Spleen (tissue), 11 donors: Measurements from ENCODE around the gene SLC1A4. TPM values are rescaled to one million over a fixed set of nuclear protein-coding genes. Genes with fewer than 3 reads are reported as not detected.

ENCODE experiments used
- DNase-seq: peaks from one replicate; pipeline ENCODE4 v3.0.0-alpha.2; 2020
- H3K27ac ChIP-seq, 8 donors: fragments of 200-600 bp; sonication (generic) in 7 of 8; 1 replicate in 4 of 8; 2 replicates in 4 of 8; pipeline versions ENCODE4 v1.5.0 to v1.8.0; 2016 to 2021; ENCODE audit warnings: inconsistent platforms in 4 of 8, mild to moderate bottlenecking in 4 of 8, moderate library complexity in 1 of 8
- H3K27me3 ChIP-seq, 7 donors: fragments of 200-600 bp; sonication (generic) in 6 of 7; replicated peaks in 1 of 7; 1 replicate in 4 of 7; 2 replicates in 3 of 7; pipeline versions ENCODE4 v1.5.0 to v1.8.0; 2016 to 2021; ENCODE audit warnings: inconsistent platforms in 3 of 7, mild to moderate bottlenecking in 1 of 7
- H3K36me3 ChIP-seq, 6 donors: fragments of 200-600 bp; sonication (generic) in 5 of 6; 1 replicate in 4 of 6; 2 replicates in 2 of 6; pipeline versions ENCODE4 v1.5.0 to v1.8.0; 2016 to 2021; ENCODE audit warnings: inconsistent platforms in 2 of 6
- H3K4me1 ChIP-seq, 6 donors: fragments of 200-600 bp; sonication (generic) in 5 of 6; 1 replicate in 3 of 6; 2 replicates in 3 of 6; pipeline versions ENCODE4 v1.5.0 to v1.8.0; 2016 to 2021; ENCODE audit warnings: inconsistent platforms in 3 of 6
- H3K4me3 ChIP-seq, 8 donors: fragments of 200-600 bp; sonication (generic) in 7 of 8; 1 replicate in 4 of 8; 2 replicates in 4 of 8; pipeline versions ENCODE4 v1.5.0 to v1.8.0; 2016 to 2021; ENCODE audit warnings: inconsistent platforms in 4 of 8, mild to moderate bottlenecking in 4 of 8, moderate library complexity in 2 of 8
- H3K9me3 ChIP-seq, 8 donors: fragments of 200-600 bp; sonication (generic) in 7 of 8; 1 replicate in 4 of 8; 2 replicates in 4 of 8; pipeline versions ENCODE4 v1.5.0 to v1.8.0; 2016 to 2021; ENCODE audit warnings: inconsistent platforms in 4 of 8
- CTCF ChIP-seq, 11 experiments: fragments of 200-600 bp in 7 of 11; fragments of 450-650 bp in 4 of 11; sonication (generic) in 4 of 11; IDR thresholded peaks in 8 of 11; conservative IDR thresholded peaks in 3 of 11; 1 replicate in 7 of 11; 2 replicates in 4 of 11; pipeline versions ENCODE4 v1.4.0 to v1.8.0; 2016 to 2021; ENCODE audit warnings: antibody characterized with exemption in 11 of 11, inconsistent platforms in 4 of 11, mild to moderate bottlenecking in 1 of 11
- POLR2A ChIP-seq, 3 donors: fragments of 450-650 bp; IDR thresholded peaks; one replicate each; pipeline ENCODE4 v1.5.1; 2017; ENCODE audit warnings: antibody characterized with exemption in 3 of 3, mild to moderate bottlenecking in 1 of 3
- POLR2AphosphoS5 ChIP-seq, 3 donors: sonication (generic); formaldehyde crosslinking; IDR thresholded peaks; one replicate each; pipeline ENCODE4 v1.5.1; 2017; ENCODE audit warnings: antibody characterized with exemption in 3 of 3
- WGBS, 5 donors: extraction: QIAGEN DNeasy Blood & Tissue Kit in 3 of 5; methylation state at CpG; one replicate each; pipeline versions ENCODE4 v1.1.5 to v1.1.7; 2013 to 2018; 5-methylcytosine and 5-hydroxymethylcytosine counted together
- intact Hi-C: fragments of 100-400 bp; cut with DNase I; formaldehyde crosslinking; loops from one replicate; pipeline ENCODE4 v1.15.0; 2023; ENCODE audit warnings: low total_unique reads
- polyA plus RNA-seq, 3 donors: library from polyadenylated mRNA; stranded (reverse); fragments of 200-250 nt; gene quantifications; one replicate each; pipeline ENCODE4 v1.2.1, GENCODE V29; 2013
- total RNA-seq, 7 donors: library from RNA; depleted of rRNA in 3 of 7; stranded (reverse); fragments of >200 nt in 3 of 7; fragmentation: NEBNext Ultra II Directional in 4 of 7; extraction: Animal tissue kit (Norgen Biotek cat#: 25700) in 4 of 7; gene quantifications; one replicate each; pipeline versions ENCODE4 v1.1.0 to v1.2.1, GENCODE V29; 2016 to 2021
- donor health status: healthy with polysubstance abuse.
- donor health status: DM: no; HTN: no; CAD: no; lungs with moderate emphysema.
- donor health status: DM: no; HTN: no; CAD: no.
- donor health status: Bipolar disorder and iron deficiency.
- donor health status: healthy.
- donor health status: DM: no; HTN: no; CAD: no.
- donor health status: DM: yes; HTN: yes; CAD: no.

Gene SLC1A4
- total and polyA plus RNA-seq, 10 donors = 2.5 to 32.0 (median 15.7) TPM

- no peaks in the 10 kb centered on the region for H3K27me3 ChIP-seq
- H3K27ac ChIP-seq = peak overlapping the region in 6 of 8 donors; percentile 22 to 74 (median 52)
- TF ChIP-seq POLR2AphosphoS5 (IDR thresholded peaks at IDR 0.05) = peak in 2 of 3 donors; percentile 10 to 63
- no peak for TF ChIP-seq CTCF (IDR thresholded peaks at IDR 0.05 in 8 of 11, conservative IDR thresholded peaks at IDR 0.05 in 3 of 11)
- H3K9me3 ChIP-seq = no peaks in the 10 kb centered on the region
- intact Hi-C loops = loop anchor here (10.0 kb wide), 1 partner anchor 55 kb away; no protein-coding TSS in a partner anchor
- 84 to 95% (median 89%) methylated on average over 4 to 6 of the region's 6 CpGs for WGBS, 5 donors
- peaks cover 26 to 82% (median 58%) of the 10 kb centered on the region in 6 donors for H3K4me1 ChIP-seq
- peaks cover 0 to 56% (median 30%) of the 10 kb centered on the region in 6 donors for H3K36me3 ChIP-seq
- no peak overlapping the region for H3K4me3 ChIP-seq
- no peak for DNase-seq
Measured at GRCh38 chr2:65069439-65069824, 80.2 kb downstream of the SLC1A4 start.

- no peaks in the 10 kb centered on the region for H3K27me3 ChIP-seq
- intact Hi-C loops = no loop called here
- no peak overlapping the region for H3K4me3 ChIP-seq
- H3K27ac ChIP-seq = peak overlapping the region in 5 of 8 donors; percentile 25 to 74 (median 60)
- peaks cover 0 to 64% (median 34%) of the 10 kb centered on the region in 6 donors for H3K36me3 ChIP-seq
- H3K4me1 ChIP-seq = peaks cover 17 to 76% (median 50%) of the 10 kb centered on the region in 6 donors
- no peak for DNase-seq
- WGBS, 5 donors = 50 to 72% (median 64%) methylated on average over 8 of the region's 8 CpGs
- no peaks in the 10 kb centered on the region for H3K9me3 ChIP-seq
- TF ChIP-seq CTCF (IDR thresholded peaks at IDR 0.05 in 8 of 11, conservative IDR thresholded peaks at IDR 0.05 in 3 of 11) (no peak), POLR2AphosphoS5 (IDR thresholded peaks at IDR 0.05) (peak; percentile 5 to 60 (median 41))
Measured at GRCh38 chr2:65070172-65070830, 81.1 kb downstream of the SLC1A4 start.

GRCh38 chr2:65070856-65071255, 81.7 kb downstream of the SLC1A4 start:
- no peaks in the 10 kb centered on the region for H3K27me3 ChIP-seq
- intact Hi-C loops = no loop called here
- peak overlapping the region in 4 of 8 donors; percentile 5 to 74 (median 26) for H3K27ac ChIP-seq
- no peak overlapping the region for H3K4me3 ChIP-seq
- DNase-seq = no peak
- peaks cover 0 to 70% (median 34%) of the 10 kb centered on the region in 6 donors for H3K36me3 ChIP-seq
- no peaks in the 10 kb centered on the region for H3K9me3 ChIP-seq
- TF ChIP-seq CTCF (IDR thresholded peaks at IDR 0.05 in 8 of 11, conservative IDR thresholded peaks at IDR 0.05 in 3 of 11) (no peak), POLR2AphosphoS5 (IDR thresholded peaks at IDR 0.05) (no peak), POLR2A (IDR thresholded peaks at IDR 0.05) (no peak)
- peaks cover 19 to 76% (median 45%) of the 10 kb centered on the region in 6 donors for H3K4me1 ChIP-seq
- WGBS, 5 donors = 82 to 90% (median 88%) methylated on average over 6 of the region's 6 CpGs

GRCh38 chr2:65071499-65072180, 82.4 kb downstream of the SLC1A4 start:
- Histone ChIP-seq H3K9me3 (no peaks in the 10 kb centered on the region), H3K27me3 (no peaks in the 10 kb centered on the region), H3K36me3 (peaks cover 0 to 78% (median 34%) of the 10 kb centered on the region in 6 donors), H3K4me3 (no peak overlapping the region), H3K4me1 (peaks cover 26 to 76% (median 50%) of the 10 kb centered on the region in 6 donors), H3K27ac (peak overlapping the region in 2 of 8 donors; percentile 26 to 46)
- TF ChIP-seq POLR2AphosphoS5 (IDR thresholded peaks at IDR 0.05) = peak; percentile 3 to 61 (median 41)
- TF ChIP-seq POLR2A (IDR thresholded peaks at IDR 0.05) = no peak
- peak in 3 of 11 experiments; percentile 20 to 37 (median 28) for TF ChIP-seq CTCF (IDR thresholded peaks at IDR 0.05 in 8 of 11, conservative IDR thresholded peaks at IDR 0.05 in 3 of 11)
- no peak for DNase-seq
- WGBS, 5 donors = 73 to 86% (median 80%) methylated on average over 10 to 14 of the region's 14 CpGs
- intact Hi-C loops = no loop called here
